GM21381 (cell line): ENCODE results near the gene CTDSPL.

Source experiments
- ATAC-seq: cut with Tn5 transposase; IDR thresholded peaks from one replicate; pipeline ENCODE4 v1.9.1; 2021; ENCODE audit warnings: mild to moderate bottlenecking, moderate library complexity; ENCODE audit not compliant: unreplicated experiment

CTDSPL gene

DNA sequence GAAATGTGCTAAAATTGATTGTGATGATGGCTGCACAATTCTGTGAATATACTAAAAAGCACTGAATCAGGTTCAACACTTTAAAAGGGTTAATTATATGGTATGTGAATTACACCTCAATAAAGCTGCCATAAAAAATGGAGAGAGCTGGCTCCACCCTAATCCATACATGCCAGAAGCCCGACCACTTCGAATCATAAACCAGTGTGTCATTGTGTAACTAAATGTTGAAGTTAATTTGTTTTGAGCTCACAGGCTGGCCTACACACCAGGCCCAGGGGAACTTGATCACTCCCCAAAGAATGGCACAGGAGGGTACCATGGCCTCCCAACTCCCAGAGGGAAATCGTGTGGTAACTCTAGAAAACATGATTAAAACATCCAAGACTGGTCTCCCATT, 153.8 kb downstream of the CTDSPL start:
- ATAC-seq: no peak

DNA sequence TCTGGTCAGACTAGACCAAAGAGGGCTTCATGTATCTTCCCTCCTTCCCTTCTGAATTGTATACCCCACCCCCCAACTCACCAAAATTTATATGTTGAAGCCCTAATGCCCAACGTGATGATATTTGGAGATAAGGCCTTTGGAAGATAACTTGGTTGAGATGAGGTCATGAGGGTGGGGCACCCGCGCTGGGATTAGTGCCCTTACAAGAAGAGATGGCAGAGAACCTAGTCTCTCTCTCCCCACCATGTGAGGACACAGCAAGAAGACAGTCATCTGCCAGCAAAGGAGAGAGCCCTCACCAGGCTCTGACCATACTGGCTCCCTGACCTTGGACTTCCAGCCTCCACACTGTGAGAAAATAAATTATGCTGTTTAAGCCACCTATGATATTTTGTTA, 154.3 kb downstream of the CTDSPL start:
- ATAC-seq: no peak

DNA sequence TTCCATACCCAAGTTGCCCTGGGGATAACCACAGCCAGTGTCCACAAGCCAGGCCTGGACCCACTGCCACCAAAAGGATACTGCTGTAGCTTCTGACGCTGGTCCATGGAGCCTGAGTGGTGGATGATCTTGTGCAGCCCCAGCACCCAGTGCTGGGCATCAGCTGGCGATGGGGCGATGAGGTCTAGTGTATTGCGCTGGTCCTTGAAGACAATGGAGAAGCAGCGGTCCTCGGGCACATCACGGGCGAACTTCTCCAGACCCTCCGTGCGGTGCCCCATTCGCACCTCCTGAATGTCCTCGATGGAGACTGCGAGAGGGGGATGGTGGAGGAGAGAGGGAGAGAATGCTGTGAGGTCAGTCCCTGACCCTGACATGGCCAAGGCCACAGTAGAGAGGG, 154.7 kb downstream of the CTDSPL start:
- ATAC-seq: no peak

DNA sequence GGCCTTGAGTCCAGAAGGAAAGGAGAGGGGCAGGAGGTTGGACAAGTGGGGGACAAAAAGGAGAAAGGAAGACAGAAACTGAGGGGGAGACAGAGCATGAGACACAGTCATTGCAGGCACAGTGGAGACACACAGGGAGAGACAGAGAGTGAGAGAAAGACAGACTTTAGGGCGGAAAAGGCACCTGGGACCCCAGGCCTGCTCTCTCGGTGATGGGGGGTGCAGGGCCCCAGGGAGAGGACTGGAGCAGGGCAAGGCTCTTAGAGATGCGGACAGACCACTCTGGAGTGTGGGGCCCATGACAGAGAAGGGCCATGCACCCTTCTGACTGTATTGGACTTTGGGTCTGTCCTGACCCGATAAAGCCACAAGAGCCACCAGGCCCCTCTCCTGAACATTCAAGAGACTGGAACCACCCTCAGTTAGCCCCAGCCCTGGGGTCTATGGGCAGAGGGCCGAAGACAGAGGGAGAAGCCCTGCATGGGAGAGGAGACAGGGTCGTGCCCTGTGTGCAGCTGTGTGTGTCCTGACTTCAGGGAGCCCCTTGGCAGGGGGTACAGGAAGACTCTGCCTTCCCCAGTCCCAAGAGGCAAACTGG, 155.3 kb downstream of the CTDSPL start:
- no peak for ATAC-seq

DNA sequence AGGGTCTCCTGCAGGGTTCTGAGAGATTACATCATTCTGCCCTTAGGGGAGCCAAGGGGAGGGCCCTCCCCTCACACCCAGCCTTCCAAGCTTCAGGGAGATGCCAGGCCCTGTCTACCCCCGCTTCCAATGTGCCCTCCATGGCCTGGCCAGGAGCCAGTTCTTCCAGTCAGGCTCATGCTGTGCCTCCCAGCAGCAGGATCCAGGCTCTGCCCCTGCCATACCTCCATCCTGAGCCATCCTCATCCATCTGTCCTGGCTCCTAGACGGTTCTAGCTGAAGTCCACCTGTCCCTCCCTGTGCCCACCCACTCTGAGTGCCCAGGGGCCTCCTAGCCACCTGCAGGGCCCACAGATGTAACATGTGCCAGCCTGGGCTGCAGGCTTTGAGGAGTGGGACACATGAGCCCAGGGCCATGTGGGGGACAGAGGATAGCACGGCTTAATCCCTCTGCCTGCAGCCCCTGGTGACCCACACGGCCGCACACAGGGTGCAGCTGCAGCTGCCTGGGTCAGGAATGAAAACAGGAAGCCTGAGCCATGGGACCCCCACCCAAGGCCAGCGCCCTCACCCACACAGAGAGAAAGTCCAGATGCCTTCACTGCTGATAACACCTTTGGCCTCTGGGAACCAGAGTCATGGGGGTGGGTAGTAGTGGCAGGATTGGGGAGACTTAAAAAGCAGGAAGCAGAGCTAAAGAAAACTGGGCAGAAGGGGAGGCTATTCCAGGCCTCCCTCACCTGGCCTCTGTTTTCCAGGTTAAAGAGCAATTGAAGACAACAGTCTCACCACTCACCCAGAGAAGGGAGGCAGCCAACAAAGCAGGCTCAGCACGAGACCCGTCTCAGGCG, 156.0 kb downstream of the CTDSPL start:
- ATAC-seq: no peak

DNA sequence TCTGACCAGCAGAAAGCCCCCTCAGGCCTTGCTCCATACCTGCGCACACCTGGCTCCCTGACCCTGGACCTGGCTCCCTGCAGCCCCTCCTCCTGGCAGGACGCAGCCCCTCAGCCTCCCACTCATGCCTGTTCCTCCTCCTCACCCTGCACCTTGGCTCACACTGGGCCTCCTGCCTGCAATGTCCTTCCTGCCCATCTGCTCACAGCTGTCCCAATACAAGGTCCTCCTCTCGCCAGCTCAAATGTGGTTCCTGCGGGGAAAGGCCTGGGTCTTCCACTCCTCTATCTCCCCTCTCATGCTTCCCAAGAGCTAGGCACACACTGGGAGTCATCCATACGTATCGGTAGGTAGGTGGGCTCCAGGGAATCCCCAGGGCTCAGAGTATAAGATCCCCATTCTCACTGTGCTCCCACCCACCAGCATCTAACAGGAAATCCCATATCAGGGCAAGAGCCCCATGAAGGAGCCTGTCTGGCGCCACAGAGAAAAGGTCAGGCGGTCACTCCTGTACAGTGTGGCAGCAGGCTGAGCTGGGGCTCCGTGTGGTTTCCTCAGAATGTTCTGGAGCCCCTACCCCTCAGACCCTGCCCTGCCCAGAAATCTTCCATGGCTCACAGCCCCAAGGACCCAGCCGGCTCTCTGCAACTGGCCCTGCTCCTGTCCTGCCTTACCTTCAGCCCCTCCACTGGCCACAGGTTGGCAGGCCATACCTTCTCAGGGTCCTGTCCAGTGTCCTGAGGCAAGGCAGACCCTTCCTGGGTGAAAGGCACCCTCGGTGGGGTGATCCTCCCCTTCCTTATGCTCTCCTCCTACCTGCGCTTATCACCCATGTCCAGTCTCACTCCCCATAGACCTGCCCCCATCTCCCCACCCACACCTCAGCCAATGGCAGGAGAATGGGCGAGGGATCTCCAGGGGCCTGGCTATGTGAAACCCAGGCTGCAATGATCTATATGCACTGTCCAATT, 156.9 kb downstream of the CTDSPL start:
- no peak for ATAC-seq

DNA sequence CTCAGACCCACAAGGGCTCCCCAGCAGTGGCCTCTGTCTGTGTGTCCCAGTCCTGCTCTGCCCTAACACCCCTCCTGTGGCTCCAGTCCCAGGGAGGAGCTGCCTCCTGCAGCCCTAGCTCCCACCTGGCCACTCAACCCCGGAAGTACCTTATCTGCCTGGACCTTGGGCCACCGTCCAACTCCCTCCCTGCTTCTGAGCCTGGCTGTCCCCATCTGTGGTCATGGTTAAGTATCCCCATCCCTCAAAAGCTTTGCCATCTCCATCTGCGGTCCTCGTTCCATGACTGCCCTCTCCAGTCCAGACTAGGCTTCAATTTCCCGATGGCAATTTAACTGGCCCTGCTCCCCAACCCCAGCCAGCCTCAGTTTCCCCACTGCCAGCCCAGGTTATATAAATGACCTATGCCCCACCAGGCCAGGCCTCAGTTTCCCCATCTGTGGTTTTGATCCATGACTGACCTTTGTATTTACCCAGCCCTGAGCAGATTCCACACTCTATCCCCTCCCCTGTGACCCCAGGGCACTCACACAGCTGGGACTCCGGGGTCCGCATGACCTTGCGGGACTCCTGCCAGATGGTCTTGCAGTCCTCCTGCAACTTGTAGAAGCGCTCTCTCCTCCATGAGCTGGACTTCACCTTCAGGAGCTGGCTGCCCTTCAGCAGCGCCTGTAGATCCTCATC, 158.1 kb downstream of the CTDSPL start:
- no peak for ATAC-seq

DNA sequence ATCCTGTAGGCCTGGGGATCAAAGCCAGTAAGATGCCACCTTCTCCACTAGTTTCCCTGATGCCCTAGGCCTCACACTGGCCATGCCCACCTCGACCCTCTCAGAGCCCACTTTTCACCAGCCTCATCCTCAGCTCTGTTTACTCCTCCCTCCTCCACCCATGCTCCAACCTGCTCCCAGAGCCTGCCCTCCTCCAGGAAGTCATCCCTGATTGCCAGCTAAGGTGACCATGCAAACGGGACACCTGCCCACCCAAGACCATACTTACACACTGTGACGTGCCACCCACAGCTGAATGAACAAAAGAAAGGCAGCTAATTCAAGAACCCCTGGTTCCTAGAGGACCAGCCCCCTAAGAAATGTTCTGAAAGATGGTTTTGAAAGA, 158.7 kb downstream of the CTDSPL start:
- no peak for ATAC-seq

DNA sequence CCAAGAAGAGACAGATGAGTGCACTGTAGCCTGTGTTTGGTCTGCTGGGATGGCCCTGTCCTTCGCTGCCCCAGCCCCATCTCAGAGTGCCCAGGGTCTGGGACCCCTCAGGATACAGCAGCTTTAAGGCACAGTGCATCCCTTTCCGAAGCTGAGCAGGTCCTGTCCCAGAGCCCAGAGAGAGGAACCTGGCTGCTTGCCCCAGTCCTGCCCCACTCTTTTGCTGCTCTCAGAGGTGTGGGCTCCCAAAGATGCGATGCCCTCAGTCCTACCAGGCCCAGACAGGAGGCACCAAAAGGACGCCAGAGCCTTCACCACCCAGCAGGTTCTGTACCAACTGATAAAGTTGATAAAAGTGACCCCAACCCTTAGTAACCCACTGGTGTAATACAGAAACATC, 159.5 kb downstream of the CTDSPL start:
- no peak for ATAC-seq

DNA sequence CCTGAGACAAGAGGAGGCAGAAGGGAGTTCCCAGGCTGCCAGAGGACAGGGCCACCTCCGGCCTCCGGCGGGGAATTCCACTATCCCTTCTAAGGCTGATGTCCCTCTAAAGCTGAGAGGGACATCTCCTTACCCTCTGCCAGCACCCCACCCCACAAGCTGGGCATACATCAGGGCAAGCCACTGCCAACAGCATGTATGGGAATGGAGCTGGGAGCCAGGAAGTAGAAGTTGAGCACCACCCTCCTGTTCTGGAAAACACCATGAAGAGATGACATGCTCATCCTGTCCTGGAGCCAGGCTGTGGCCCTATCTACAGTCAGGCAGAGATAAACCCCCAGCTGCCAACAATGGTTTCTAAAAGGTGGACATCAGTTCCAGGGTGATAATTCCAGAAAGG, 160.6 kb downstream of the CTDSPL start:
- ATAC-seq: no peak

DNA sequence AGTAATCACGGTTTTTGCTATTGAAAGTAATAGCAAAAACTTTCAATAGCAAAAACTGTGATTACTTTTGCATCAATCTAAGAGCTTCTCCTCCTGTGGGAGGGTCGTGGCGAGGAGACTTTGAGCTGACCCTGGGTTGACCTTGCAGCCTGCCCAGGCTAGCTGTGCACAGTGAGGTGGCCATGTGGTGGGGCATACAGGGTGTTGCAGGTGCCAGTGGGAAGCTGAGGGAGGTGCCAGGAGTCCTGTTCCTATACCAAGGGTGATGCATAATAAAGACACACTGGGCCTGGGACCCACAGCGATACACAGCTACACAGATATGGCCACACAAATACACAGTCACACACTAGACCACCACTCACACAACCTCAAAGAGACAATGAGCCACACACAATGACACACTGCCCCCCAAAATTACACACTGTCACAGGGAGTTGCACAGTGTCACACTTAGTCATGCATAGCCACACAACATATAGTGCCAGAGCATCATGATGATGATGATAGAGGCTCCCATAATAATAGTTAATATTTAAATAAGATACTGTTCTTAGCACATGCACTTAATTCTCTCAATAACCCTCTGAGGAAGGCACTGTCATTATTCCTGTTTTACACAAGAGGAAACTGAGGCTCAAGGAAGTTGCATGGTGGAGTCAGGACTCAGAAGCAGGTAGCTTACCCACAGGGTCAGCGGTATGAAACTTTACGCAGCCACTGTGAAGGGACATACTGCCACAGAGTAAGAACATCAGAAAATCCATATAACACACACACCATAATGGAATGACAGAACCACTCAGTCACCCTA, 161.4 kb downstream of the CTDSPL start:
- no peak for ATAC-seq

DNA sequence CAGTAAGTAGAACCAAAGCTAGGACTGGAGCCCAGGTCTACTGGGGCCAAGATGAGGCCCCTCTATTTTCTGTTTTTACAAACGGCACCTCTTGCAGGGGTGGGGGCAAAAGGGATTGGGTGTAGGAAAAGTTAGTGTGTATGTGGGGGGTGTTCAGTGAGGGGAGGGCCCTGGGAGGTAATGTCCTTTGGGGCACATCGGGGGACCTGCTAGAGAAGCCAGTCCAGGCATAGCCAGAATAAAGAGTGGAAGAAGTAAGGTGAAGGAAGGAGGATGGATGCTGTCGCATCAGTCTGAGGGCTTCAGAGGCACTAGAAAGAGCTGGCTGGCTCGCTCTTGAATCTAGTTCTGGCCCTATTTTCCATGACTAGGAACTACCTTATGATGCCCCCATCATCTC, 165.2 kb downstream of the CTDSPL start:
- no peak for ATAC-seq

DNA sequence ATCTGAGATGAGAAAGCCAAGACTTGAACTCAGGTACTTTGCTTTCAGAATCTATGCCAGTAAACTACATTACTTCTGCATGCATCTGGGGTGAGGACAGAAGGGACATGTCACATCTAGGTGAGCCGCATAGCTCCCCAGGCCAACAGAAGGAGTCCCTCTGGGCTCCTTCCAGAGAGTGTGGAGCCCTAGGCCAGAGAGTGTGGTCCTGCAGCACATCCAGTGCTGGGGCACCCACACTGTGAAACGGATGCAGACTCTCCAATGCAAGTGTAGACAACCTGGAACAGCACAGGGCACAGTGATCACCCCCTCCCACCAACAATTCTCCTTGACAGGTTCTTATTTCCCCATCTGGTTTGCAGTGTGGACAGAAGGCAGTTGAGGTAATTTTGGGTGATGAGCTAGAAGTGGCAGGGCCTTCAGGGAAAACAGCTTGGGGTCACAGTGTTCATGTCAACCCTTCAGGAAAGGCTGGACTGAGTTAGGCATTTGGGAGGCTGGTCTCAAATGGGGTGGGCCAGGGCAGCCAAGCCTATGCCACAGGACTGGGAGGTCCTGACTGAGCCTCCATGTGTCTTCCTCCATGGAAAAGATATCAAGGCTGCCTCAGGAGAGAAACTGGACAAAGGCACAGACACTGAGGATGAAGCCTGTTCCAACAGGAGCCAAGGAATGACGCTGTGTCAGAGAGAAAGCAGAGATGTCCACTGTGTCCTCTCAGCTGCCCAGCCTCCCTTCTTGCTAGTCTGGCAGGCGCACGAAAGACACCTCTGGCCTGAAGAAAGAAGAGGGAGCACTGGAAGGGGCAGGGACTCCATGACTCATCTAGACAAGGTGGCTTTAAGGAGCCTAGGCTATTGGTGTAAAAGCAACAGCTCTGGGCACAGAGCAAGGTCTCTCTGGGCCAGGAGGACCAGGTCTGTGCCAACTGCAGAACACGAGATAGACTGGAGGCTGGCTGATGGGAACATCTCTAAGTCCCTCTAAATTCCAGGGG, 166.1 kb downstream of the CTDSPL start:
- ATAC-seq: no peak

DNA sequence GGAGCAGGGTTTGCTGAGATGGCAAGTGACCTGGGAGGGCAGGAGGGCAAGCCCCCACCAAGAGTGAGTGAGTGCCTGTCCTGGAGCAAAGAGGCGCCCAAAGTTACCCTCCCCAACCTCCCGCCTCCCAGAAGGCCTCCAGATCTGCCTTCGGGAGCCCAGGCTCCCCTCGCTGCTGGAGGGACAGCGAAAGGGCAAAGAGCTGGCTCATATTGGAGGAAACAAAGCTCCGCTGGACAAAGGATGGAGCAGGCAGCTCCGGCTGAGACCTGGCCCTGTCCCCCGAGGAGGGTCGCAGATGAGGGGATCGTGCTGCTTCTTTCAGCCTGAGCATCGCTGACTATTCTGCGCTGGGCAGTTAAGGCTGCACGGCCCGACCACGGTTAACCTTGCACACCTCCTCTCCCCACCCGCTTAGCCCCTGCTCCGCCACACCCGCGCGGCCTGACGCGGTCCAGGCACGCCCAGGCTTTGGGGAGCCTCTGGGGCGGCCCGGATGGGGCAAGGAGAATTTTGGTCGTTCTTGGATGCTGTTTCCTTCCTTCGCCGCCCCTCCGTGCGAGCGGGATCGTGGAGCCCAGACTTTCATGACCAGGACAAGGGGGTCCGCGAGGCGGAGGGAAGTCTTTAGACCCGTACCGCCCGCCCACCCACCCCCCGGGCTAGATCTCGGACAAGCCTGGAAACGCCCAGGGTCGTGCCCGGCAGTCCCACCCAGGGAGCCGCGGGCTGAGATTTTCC, 167.1 kb downstream of the CTDSPL start:
- no peak for ATAC-seq

DNA sequence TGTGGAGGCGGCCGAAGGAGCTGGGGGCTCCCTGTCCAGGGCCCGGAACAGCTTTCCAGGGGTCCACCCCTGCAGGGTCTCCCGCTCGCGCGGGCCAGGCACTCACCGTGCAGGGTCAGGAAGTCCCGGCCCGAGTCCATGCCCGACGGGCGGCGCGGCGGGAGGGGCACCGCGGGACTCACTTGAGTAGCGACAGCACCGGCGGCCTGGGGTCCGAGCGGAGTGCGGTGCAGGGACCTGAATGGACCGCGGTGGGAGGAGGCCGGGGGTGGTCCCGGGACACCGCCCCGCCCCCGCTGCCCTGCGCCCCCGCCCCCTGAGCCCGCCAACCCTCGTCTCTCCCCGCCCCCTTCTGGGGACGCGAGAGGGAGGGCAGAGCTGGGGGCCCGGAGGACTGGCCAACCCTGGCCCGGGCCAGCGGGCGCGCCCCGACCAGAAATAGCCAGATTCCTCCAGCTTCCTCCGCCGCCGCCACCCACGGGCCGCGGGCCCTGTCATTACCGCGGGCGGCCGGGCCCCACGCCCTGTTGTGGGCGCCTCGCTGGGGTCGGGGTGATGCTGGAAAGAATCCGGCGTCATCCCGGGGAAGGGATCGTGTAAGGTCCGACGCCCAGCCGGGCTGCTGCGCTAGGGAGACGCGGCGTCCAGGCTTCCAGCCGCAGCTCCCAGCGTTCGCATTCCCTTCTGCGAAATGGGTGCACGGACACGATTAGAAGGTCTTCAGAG, 167.9 kb downstream of the CTDSPL start, which contains the start of gene PLCD1:
PLCD1 (minus strand) TSS at position 243 of the 726 bp plus-strand sequence; CDS start at position 140, 103 bp downstream.
- ATAC-seq: no peak

DNA sequence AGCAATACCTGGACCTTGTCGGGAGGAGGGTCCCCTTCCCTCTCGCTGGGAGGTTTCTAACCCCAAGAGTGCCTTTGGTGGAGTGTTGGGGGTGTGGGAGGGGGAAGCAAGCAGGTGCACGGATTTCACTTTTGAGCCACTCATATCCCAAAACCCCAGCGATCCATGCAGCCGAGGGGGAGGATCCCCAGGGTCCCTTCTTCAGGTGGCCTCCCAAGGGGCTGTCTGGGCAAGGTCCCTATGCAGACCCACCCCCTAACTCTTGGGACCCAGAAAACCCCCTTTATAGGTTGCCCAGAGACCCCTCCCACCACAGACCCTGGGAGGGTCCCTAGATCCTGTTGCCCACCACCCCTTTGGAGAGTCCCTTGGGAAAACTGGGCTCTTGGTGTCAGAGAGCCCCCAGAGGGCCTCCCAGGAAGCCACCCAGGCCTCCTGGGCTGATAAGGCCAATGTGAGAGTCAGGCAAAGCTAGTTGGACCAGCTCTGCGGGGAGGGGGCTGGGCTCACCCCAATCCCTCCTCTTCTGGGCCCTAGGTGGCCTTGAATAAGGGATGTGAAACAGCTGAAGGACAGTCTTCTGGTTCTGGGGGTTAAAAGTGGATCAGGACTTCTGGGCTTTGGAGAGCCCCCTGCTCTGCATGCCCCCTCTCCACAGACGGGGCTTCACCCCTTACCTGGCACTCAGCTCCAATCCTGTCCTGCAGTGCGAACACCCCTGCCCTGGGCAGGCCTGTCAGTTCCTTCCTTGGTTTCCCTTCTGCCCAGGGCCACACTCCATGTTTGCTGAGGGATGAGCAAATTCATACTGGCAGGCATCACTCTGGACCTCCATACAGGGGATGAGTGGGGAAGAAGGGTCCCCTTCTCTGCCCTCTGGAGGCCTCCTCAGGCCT, 168.7 kb downstream of the CTDSPL start:
- no peak for ATAC-seq
